Fibroblast of skin of scalp (primary cell): ENCODE results near the gene PIRT. TPM values are rescaled to one million over a fixed set of nuclear protein-coding genes. Genes with fewer than 3 reads are reported as not detected.
A peak's percentile ranks its signal among the peaks of the same experiment; 100 is the strongest.
"Not testable (repeated sequence)": the region's sequence is repeated elsewhere in the genome, so short reads cannot be mapped to it uniquely, and the experiment has no call there.

Source experiments
- DNase-seq: peaks from one replicate; pipeline ENCODE4 v3.0.0-alpha.2; 2013
- polyA plus RNA-seq, 2 experiments: library from polyadenylated mRNA; unstranded; fragments of 120-200 nt; gene quantifications; one replicate each; pipeline ENCODE4 v1.2.1, GENCODE V29; 2013; ENCODE audit not compliant: insufficient read length in 2 of 2

Gene PIRT
- polyA plus RNA-seq (2013, experiment 1 of 2; ENCODE audit: insufficient read length): not detected
- polyA plus RNA-seq (2013, experiment 2 of 2; ENCODE audit: insufficient read length): not detected

- DNase-seq: no peak
Measured at GRCh38 chr17:10837921-10838320, at the start of gene PIRT. PIRT (minus strand) TSS chr17:10838087; CDS start chr17:10825645, 12,442 bp downstream.

- DNase-seq: no peak
Measured at GRCh38 chr17:10881959-10882358, 44.1 kb upstream of the PIRT start.

- DNase-seq: no peak
Measured at GRCh38 chr17:10879190-10879836, 41.4 kb upstream of the PIRT start.

DNA sequence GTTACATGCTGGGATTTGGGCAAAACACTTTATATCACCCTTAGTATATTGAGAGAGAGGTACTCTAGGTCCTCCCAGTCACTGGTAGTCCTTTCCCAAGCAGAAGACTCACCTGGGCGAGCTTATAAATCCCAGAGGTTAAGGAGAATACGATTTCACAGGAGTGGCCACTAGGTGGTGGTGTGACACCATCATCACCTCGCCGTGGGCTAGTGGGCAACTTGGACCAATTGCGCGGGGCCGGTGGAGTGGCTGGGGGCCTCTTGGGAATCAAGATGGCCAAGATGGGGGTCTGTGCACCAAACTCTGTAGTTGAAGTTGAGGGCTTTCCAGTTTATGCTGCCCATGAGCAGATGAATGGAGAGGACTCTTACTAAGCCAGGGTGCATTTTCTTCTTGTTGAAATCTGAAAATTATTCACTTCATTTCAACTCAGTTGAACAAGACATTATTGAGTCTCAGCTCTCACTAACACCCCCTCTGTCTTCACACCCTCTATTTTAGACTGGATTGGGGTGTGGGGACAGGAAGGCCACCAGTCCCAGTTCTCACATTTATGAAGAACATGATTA, 38.2 kb upstream of the PIRT start:
- DNase-seq: peak; percentile 24

DNA sequence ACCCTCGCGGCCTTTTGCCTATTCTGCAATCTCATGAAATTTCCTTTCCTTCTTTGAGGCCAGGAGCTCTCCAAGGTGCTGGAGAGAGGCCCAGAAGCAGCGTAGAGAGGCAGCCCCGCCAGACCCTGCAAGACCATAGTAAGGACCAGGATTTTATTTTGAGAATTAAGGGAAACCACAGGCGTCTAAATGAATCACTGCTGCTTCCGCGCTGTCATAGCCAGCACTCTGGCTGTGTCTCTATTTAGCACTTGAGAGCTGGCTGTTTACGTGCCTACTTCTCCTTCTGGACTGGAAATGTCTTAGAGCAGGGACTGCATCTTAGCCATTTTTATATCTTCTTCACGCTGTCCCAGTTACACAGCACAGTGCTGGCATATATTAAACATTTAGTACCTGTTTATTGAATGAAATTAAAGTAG, 37.6 kb upstream of the PIRT start:
- peak; percentile 33 for DNase-seq

DNA sequence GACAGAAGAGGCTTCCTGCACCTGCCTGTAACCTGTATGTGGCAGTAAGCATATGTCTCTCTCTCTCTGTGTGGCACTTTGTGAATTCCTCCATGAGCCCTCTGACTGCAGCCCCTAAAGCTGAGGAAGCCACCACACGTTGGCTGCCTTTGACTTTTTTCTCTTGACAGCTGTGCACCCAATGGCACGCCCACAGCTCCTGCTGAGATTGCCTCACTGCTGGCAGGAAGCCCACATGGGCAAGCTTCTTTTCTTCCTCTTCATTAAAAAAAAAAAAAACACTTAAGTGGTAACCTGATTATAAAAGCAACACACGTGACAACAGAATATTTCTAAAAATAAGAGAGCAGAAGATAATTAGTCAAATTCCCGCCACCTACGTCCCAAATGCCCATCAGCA, 34.0 kb upstream of the PIRT start:
- no peak for DNase-seq

GRCh38 chr17:10870336-10871050, 32.6 kb upstream of the PIRT start:
- DNase-seq: no peak

GRCh38 chr17:10868744-10869143, 30.9 kb upstream of the PIRT start:
- not testable (repeated sequence) for DNase-seq

DNA sequence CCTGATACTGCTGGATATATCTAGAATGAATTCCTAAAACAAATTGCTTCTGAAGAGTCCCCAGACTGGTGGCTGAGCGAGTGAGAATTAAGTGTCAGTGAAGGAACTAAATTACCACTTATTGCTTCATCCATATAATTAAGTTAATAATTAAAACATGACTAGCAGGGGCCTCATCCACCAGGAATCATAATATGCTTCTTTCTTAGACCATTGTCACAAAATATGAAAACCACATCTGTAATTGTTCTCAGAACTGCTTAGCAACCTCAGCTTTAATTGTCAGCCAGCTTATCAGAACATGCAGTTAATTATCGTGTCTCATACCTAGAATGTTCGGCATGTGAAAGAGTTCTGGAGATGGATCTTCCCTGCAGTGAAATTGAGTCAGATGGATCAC, 21.2 kb upstream of the PIRT start:
- no peak for DNase-seq

DNA sequence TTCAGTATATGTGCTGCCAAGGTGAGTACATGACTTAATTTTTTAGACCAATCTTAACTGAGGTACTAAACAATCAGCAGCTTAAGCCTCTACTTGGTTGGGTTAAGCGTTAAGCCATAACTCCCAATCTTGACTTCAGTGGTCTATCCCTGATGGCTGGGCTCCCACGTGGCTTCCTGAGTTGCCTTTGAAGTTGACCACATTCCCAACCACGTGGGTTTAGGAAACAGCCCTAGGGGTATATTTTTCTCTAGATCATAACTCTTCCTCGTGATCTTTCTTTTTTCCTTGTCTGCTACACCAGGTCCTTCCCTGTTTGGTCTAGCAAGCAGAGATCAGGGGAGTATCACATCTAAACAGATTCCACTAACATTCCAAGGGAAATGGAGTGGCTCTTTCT, 20.1 kb upstream of the PIRT start:
- no peak for DNase-seq

GRCh38 chr17:10846636-10847035, 8.7 kb upstream of the PIRT start:
- not testable (repeated sequence) for DNase-seq

GRCh38 chr17:10845388-10845751, 7.5 kb upstream of the PIRT start:
- DNase-seq: no peak

GRCh38 chr17:10844621-10845387, 6.9 kb upstream of the PIRT start:
- DNase-seq: peak; percentile 64

- no peak for DNase-seq
Measured at GRCh38 chr17:10843811-10844210, 5.9 kb upstream of the PIRT start.

- no peak for DNase-seq
Measured at GRCh38 chr17:10842658-10843057, 4.8 kb upstream of the PIRT start.

DNA sequence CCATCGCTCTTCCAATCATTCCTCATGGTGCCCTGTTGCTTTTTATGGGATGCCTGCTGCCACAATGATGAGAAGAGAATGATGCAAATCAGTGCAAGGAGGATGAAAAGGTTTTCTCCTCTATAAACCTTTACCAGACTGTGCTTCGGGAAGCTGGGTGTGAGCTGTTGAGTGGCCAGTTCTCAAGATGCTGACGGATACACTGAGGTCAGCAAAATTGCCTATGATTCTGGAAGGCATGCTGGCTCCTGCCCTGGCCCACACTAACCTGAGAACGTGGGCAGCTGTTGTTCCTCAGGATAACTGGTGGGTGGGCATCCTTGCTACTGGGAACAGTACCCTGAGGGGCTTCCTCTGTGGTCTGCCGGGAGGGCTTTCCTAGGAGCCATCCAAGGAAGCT, 795 bp upstream of the PIRT start:
- no peak for DNase-seq

DNA sequence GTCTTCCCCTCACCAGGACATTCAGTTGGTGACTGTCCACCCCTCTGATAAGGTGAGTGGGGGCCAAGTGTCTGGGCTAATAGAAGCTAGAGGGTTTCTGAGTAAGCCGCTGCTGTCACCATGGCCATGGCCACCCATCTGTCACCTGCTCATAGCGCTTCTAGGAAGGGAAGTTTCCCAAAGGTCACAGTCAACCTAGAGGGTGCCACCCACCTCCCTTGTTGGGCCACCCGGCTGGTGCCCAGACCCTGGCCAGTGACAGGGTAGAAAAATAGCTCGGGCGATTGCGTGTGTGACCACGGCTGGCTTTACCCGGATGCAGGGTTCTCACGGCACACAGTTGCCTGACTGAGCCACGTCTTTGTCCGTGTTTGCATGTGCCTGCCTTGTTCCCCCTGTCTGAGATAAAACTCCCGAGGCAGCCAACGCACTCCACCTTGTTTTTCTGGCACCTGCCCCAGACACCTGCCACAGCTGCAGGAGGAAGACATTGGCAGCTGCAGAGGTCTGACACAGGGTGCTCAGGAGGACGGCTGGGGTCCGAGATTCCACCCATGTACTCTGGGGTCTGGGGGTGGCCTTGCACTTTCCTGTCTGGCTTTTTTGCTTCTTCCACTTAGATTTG, 809 bp downstream of the PIRT start:
- DNase-seq: no peak

DNA sequence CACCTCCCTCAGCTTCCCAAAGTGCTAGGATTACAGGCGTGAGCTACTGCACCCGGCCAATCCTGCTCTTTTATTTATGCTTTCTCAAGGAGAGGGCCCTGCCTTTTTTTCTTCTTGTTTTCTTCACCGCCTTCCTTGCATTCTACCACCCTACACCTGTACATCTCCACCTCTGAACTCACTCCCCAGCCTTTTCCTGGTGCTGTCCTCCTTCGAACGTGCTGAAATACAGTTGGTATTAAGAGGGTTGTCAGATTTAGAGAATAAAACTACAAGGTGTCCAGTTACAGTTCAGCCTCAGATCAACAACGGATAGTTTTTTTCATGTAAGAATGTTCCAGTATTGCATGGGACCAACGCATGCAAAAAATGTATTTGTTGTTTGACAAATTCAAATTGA, 1.7 kb downstream of the PIRT start:
- no peak for DNase-seq

DNA sequence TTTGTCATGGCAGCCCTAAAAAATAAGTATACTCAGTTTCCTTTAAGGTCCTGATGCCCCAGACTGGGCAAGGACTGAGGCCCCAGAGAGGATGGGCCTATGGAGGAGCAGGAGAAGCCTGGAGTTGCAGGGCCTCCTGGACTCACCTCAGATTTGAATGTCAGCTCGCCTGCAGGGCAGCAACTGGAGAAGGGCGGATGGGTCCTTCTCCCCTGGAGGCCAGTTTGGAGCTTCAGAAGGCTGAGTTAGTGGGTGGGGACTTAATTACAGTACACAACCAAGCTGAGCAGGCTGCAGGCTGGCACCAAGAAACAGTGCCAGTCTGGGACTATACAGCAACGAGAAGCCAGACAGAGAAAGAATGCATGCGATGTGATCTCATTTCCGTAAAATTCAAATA, 6.2 kb downstream of the PIRT start:
- DNase-seq: no peak

GRCh38 chr17:10827898-10828552, 9.9 kb downstream of the PIRT start:
- DNase-seq: no peak

DNA sequence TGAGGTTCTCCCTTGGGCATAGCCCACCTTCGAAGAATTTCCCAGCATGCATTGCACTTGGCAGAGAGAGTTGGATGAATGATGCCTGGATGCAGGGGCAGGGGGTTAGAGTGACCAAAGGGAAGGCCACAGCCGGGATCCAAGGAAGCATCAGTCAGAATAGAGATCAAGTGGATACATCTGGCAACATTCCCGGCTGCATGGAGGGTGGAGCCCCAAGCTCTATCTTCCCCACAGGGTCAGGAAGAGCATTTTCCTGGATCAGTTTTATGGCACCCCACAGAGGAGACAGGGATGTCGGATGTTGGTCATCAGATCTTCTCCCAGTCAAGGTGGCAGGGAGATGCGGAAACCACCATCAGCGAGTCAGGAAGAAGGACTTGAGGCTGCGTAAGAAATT, 13.0 kb downstream of the PIRT start:
- no peak for DNase-seq

- no peak for DNase-seq
Measured at GRCh38 chr17:10821770-10822169, 16.1 kb downstream of the PIRT start.
